A549 (cell line): ENCODE measurements around the gene GPT2.

ENCODE experiments used
- BHLHE40 ChIP-seq: IDR thresholded peaks from 2 replicates; pipeline ENCODE4 v1.6.1; 2012; ENCODE audit warnings: low read depth, low read length, inconsistent platforms
- CHD2 ChIP-seq: fragments of 150-350 bp; IDR thresholded peaks from 2 replicates; pipeline ENCODE4 v1.6.1; 2014; ENCODE audit warnings: low read length; ENCODE audit not compliant: partially characterized antibody
- CTCF ChIP-seq: fragments of >200 bp; sonication (Bioruptor Twin); formaldehyde crosslinking; IDR thresholded peaks from 3 replicates; pipeline ENCODE4 v1.5.1; 2016
- JUNB ChIP-seq: fragments of >200 bp; sonication (Bioruptor Twin); formaldehyde crosslinking; IDR thresholded peaks from 2 replicates; pipeline ENCODE4 v1.6.1; 2016
- POLR2A ChIP-seq: IDR thresholded peaks from 2 replicates; pipeline ENCODE4 v1.6.1; 2012; ENCODE audit warnings: mild to moderate bottlenecking, low read length
- POLR2AphosphoS2 ChIP-seq: conservative IDR thresholded peaks from 2 replicates; pipeline ENCODE4 v1.6.1; 2012; ENCODE audit warnings: low read length, improper control_type of control experiment, inconsistent platforms
- RAD21 ChIP-seq, 2 experiments: fragments of >200 bp in 1 of 2; sonication (Bioruptor Twin) in 1 of 2; formaldehyde crosslinking in 1 of 2; IDR thresholded peaks in 1 of 2; conservative IDR thresholded peaks in 1 of 2; 2 replicates in 1 of 2; 3 replicates in 1 of 2; pipeline ENCODE4 v1.6.1; 2012 to 2018; ENCODE audit warnings: inconsistent platforms in 1 of 2
- RARB ChIP-seq: fragments of 250-450 bp; sonication (Bioruptor Pico); IDR thresholded peaks from 2 replicates; pipeline ENCODE4 v1.8.0; 2021; ENCODE audit warnings: mild to moderate bottlenecking, moderate library complexity
- RCOR1 ChIP-seq: fragments of 150-350 bp; IDR thresholded peaks from 2 replicates; pipeline ENCODE4 v1.6.1; 2014; ENCODE audit warnings: antibody characterized with exemption, low read length, low read depth
- RFX5 ChIP-seq: fragments of 450-650 bp; IDR thresholded peaks from 2 replicates; pipeline ENCODE4 v1.7.1; 2014; ENCODE audit warnings: antibody characterized with exemption, mild to moderate bottlenecking, moderate library complexity
- TP53 ChIP-seq: fragments of 250-450 bp; sonication (Bioruptor Pico); IDR thresholded peaks from 2 replicates; pipeline ENCODE4 v1.5.0; 2021; ENCODE audit warnings: mild to moderate bottlenecking, moderate library complexity
- USF2 ChIP-seq: fragments of 450-650 bp; IDR thresholded peaks from 2 replicates; pipeline ENCODE4 v1.6.1; 2014; ENCODE audit warnings: antibody characterized with exemption
- ZFP36 ChIP-seq: fragments of 450-650 bp; IDR thresholded peaks from 2 replicates; pipeline ENCODE4 v1.6.1; 2014; ENCODE audit warnings: borderline replicate concordance; ENCODE audit not compliant: partially characterized antibody
- TF ChIP-seq, protein P1 (sequence below): fragments of 200-600 bp; sonication (generic); IDR thresholded peaks from 2 replicates; pipeline ENCODE4 v1.6.1; 2016; ENCODE audit warnings: antibody characterized with exemption, mild to moderate bottlenecking, moderate library complexity

GRCh38 chr16:46950009-46950408 is 65.8 kb downstream of the GPT2 start:
- TF ChIP-seq CHD2 (no peak), RCOR1 (no peak), JUNB (no peak), RARB (CRISPR knock-in tag) (no peak), POLR2A (no peak), RFX5 (no peak), TP53 (no peak), CTCF (no peak), RAD21 (conservative IDR thresholded peaks at IDR 0.05 in 1 of 2, IDR thresholded peaks at IDR 0.05 in 1 of 2) (no peak), USF2 (no peak), BHLHE40 (no peak), ZFP36 (no peak), POLR2AphosphoS2 (no peak)
- TF ChIP-seq, protein P1, sequence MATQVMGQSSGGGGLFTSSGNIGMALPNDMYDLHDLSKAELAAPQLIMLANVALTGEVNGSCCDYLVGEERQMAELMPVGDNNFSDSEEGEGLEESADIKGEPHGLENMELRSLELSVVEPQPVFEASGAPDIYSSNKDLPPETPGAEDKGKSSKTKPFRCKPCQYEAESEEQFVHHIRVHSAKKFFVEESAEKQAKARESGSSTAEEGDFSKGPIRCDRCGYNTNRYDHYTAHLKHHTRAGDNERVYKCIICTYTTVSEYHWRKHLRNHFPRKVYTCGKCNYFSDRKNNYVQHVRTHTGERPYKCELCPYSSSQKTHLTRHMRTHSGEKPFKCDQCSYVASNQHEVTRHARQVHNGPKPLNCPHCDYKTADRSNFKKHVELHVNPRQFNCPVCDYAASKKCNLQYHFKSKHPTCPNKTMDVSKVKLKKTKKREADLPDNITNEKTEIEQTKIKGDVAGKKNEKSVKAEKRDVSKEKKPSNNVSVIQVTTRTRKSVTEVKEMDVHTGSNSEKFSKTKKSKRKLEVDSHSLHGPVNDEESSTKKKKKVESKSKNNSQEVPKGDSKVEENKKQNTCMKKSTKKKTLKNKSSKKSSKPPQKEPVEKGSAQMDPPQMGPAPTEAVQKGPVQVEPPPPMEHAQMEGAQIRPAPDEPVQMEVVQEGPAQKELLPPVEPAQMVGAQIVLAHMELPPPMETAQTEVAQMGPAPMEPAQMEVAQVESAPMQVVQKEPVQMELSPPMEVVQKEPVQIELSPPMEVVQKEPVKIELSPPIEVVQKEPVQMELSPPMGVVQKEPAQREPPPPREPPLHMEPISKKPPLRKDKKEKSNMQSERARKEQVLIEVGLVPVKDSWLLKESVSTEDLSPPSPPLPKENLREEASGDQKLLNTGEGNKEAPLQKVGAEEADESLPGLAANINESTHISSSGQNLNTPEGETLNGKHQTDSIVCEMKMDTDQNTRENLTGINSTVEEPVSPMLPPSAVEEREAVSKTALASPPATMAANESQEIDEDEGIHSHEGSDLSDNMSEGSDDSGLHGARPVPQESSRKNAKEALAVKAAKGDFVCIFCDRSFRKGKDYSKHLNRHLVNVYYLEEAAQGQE = no peak
